Small intestine (tissue), 7 donors: ENCODE measurements around the gene ENDOD1. TPM values are rescaled to one million over a fixed set of nuclear protein-coding genes. Genes with fewer than 3 reads are reported as not detected.

Source experiments
- DNase-seq, 2 donors: peaks; one replicate each; pipeline versions ENCODE4 v3.0.0 to v3.0.0-alpha.2; 2013
- FAIRE-seq: peaks from 2 replicates; lab custom pipeline; 2012; peaks lifted over from hg19 to GRCh38; lab: Jason Lieb, UNC
- H3K27ac ChIP-seq, 3 donors: one replicate each; pipeline ENCODE4 v1.5.1; 2013; ENCODE audit warnings: low read length in 2 of 3, mild to moderate bottlenecking in 2 of 3, control low read depth in 1 of 3, inconsistent platforms in 1 of 3, low read depth in 1 of 3, moderate library complexity in 1 of 3
- H3K27me3 ChIP-seq, 3 donors: one replicate each; pipeline ENCODE4 v1.6.1; 2013; ENCODE audit warnings: low read length in 3 of 3, inconsistent platforms in 1 of 3; ENCODE audit not compliant: control insufficient read depth in 3 of 3, insufficient read depth in 3 of 3
- H3K36me3 ChIP-seq, 3 donors: one replicate each; pipeline ENCODE4 v1.6.1; 2013; ENCODE audit warnings: low read length in 3 of 3, inconsistent platforms in 1 of 3, low read depth in 1 of 3, mild to moderate bottlenecking in 1 of 3, moderate library complexity in 1 of 3; ENCODE audit not compliant: control insufficient read depth in 3 of 3, insufficient read depth in 2 of 3
- H3K4me1 ChIP-seq, 3 donors: one replicate each; pipeline ENCODE4 v1.6.1; 2013; ENCODE audit warnings: low read length in 2 of 3, inconsistent platforms in 1 of 3, low read depth in 1 of 3, mild to moderate bottlenecking in 1 of 3, moderate library complexity in 1 of 3; ENCODE audit not compliant: control insufficient read depth in 3 of 3, insufficient read depth in 2 of 3
- H3K4me3 ChIP-seq, 3 donors: one replicate each; pipeline ENCODE4 v1.5.1; 2013; ENCODE audit warnings: low read length in 3 of 3, control low read depth in 1 of 3, inconsistent platforms in 1 of 3, low read depth in 1 of 3, mild to moderate bottlenecking in 1 of 3, moderate library complexity in 1 of 3
- H3K9me3 ChIP-seq, 2 donors: one replicate each; pipeline ENCODE4 v1.6.1; 2013; ENCODE audit warnings: low read depth in 1 of 2, low read length in 1 of 2; ENCODE audit not compliant: control insufficient read depth in 2 of 2, insufficient read depth in 1 of 2
- WGBS, 3 donors: extraction: QIAGEN DNeasy Blood & Tissue Kit; methylation state at CpG; one replicate each; pipeline ENCODE4 v1.1.7; 2013; 5-methylcytosine and 5-hydroxymethylcytosine counted together
- polyA plus RNA-seq, 4 donors: library from polyadenylated mRNA; stranded (reverse) in 3 of 4; unstranded in 1 of 4; fragments of 200-250 nt in 3 of 4; fragments of 120-200 nt in 1 of 4; gene quantifications; one replicate each; pipeline versions ENCODE4 v1.2.1 to v1.2.3, GENCODE V29; 2013
- donor health status: healthy with polysubstance abuse.
- donor health status: control.
- donor health status: control.
- donor health status: Bipolar disorder and iron deficiency.
- donor health status: healthy.

ENDOD1 gene
- polyA plus RNA-seq, 4 donors, result 4.3 to 38.2 (median 12.2) TPM

DNA sequence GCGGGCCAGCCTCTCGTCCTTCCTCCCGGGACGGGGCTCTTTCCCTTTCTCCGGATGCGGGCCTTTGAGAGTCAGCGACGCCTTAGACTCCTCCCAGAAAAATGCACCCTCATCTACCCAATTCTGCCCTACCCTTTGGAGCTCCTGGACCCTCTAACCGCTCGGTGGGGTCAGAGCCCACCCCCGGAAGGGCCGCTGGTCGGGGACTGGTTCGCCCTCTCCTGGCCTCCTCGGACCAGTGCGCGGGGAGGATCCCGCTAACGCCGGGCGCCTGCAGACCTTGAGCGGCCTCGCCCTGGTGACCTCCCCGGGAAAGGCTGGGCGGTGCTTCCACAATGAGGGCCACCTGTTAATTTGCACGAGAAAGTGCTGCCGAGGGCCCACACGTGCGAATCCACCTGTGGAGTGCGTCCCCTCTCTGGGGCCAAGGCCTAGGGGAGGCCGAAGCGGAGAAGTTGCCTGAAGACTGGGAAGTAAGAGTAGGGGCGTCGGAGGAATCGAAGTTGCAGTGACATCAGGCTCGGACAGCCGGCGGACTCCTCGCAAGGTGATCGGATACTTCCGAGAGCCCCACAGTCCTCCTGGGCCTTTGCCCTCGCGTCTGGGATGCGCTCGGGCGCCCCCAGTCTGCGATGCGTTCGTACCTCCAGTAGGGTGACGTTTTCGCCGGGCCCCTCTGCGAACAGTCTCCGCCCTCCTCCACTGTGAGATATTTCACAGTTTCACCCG is 61.5 kb downstream of the ENDOD1 start:
- Histone ChIP-seq H3K4me3 (peak overlapping the region; percentile 43 to 68 (median 45)), H3K27ac (peak overlapping the region; percentile 83 to 99 (median 94)), H3K27me3 (no peaks in the 10 kb centered on the region), H3K9me3 (no peaks in the 10 kb centered on the region), H3K4me1 (peaks cover 2 to 26% (median 3%) of the 10 kb centered on the region in 3 donors), H3K36me3 (no peaks in the 10 kb centered on the region)
- DNase-seq (peak; percentile 95 to 96), FAIRE-seq (no peak)
- 1 to 3% (median 2%) methylated on average over 52 to 55 of the region's 55 CpGs for WGBS, 3 donors

DNA sequence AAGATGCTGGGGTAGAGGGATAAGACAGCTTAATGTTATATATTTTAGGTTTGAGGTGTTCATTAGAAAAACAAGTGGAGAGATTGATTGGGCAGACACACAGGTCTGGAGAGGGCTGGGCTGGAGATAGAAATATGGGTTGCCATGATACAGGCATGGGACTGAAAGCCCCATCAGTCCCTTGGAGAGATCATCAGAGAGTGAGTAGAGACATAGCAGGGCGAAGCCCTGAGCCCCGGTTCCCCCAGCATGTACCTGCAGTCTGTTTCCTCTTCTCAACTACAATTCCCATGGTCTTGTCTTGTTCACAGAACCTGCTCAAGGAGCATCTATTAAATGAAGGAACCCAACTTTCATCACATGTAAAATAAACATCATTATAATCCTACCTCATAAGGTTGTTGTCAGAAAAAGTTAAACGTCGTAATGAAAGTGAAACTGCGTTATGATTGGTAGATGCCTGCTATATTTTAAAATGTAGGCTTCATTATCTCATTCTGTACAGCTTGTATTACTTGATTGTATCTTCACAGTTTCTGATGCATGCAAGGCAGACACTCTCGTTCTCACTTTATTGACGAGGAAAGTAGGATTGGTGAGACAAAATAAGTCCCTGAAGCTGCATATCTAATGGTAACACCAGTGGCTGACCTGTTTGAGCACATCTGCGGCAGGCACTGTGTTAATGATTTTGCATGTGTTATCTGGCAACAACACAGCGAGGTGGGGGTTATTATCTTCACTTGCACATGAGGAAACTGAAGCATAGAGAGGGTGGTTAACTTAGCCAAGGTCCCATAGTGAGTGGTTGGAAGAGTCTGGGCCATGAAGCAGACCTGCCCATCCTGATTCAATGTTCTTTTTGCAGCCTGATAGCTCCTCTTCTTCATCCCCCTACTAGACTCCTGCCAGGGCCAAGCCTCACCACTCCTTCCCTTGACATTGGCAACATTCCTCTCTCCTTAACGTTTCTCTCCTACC is 63.5 kb downstream of the ENDOD1 start:
- Histone ChIP-seq H3K9me3 (no peaks in the 10 kb centered on the region), H3K27me3 (no peaks in the 10 kb centered on the region), H3K4me1 (peaks cover 2 to 18% (median 3%) of the 10 kb centered on the region in 3 donors), H3K27ac (peak overlapping the region in 2 of 3 donors; percentile 41 to 76), H3K36me3 (no peaks in the 10 kb centered on the region), H3K4me3 (peak overlapping the region in 1 of 3 donors; percentile 18)
- no peak for FAIRE-seq
- 11 to 31% (median 14%) methylated on average over 10 of the region's 10 CpGs for WGBS, 3 donors
- peak in 1 of 2 donors; percentile 45 for DNase-seq

DNA sequence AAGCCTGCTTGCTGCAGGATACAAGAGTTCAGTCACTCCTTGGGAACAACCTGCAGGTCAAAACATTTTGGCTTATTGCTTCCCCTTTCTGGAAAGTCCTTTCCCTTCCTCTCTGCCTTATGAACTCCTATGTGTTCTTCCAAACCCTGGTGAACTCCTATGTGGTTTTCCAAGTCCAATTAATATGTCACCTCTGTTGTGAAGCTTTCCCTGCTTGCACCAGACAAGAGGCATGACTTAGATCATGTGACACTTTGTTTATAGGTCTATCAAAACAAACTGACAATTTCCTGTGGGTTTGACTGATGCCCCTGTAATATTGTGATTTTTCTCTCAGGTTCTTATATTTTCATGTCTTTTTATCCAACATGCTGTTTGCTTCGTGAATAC is 64.2 kb downstream of the ENDOD1 start:
- no peaks in the 10 kb centered on the region for H3K27me3 ChIP-seq
- WGBS, 3 donors, result 68 to 83% (median 75%) methylated on average over 1 of the region's 1 CpG
- no peak for DNase-seq
- H3K4me3 ChIP-seq, result no peak overlapping the region
- H3K4me1 ChIP-seq, result peaks cover 2 to 18% (median 3%) of the 10 kb centered on the region in 3 donors
- H3K9me3 ChIP-seq, result no peaks in the 10 kb centered on the region
- FAIRE-seq, result no peak
- H3K27ac ChIP-seq, result peak overlapping the region in 1 of 3 donors; percentile 76
- no peaks in the 10 kb centered on the region for H3K36me3 ChIP-seq

DNA sequence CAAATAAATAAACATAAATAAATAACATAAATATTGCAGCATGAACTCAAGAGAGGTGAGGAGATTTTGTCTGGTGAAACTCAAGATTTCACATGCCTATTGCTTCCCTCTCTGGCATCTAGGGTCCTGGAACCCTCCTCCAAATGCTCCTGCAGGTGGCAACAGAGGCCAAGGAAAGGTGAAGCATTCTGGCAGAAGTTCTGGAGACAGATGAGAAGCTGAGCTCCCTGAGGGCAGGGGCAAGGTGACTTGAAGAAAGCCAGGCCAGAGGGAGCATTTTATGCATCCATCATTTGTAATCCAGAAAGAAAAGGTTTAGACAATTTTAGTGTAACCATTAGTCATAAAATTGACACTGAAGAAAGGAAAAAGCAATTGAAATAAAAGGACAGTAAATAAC is 64.9 kb downstream of the ENDOD1 start:
- Histone ChIP-seq H3K36me3 (no peaks in the 10 kb centered on the region), H3K4me3 (no peak overlapping the region), H3K27me3 (no peaks in the 10 kb centered on the region), H3K27ac (no peak overlapping the region), H3K9me3 (no peaks in the 10 kb centered on the region), H3K4me1 (peaks cover 2 to 13% (median 3%) of the 10 kb centered on the region in 3 donors)
- FAIRE-seq (no peak), DNase-seq (peak; percentile 64 to 67)

DNA sequence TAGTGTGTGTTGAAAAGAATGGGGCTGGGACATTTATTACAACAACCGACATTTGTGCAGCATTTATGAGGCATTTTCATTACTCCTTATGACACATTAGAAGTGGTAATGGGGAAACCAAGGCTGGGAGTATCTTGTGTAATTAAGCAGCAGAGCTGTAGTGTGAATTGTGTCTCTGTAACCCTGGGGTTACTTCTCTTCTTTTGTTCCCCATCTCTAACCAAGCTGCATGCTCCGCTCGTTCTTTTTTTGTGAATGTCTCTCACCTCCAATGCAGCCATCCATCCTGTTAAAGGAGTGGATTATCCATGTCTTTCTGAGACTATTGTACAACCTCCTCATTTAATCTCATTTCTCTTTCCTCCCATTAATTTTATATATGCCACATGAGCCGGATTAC is 65.7 kb downstream of the ENDOD1 start:
- Histone ChIP-seq H3K9me3 (no peaks in the 10 kb centered on the region), H3K27me3 (no peaks in the 10 kb centered on the region), H3K4me1 (peaks cover 0 to 6% (median 3%) of the 10 kb centered on the region in 3 donors), H3K36me3 (no peaks in the 10 kb centered on the region), H3K4me3 (no peak overlapping the region), H3K27ac (no peak overlapping the region)
- FAIRE-seq (no peak), DNase-seq (no peak)
- 97 to 98% (median 97%) methylated on average over 4 of the region's 4 CpGs for WGBS, 3 donors

DNA sequence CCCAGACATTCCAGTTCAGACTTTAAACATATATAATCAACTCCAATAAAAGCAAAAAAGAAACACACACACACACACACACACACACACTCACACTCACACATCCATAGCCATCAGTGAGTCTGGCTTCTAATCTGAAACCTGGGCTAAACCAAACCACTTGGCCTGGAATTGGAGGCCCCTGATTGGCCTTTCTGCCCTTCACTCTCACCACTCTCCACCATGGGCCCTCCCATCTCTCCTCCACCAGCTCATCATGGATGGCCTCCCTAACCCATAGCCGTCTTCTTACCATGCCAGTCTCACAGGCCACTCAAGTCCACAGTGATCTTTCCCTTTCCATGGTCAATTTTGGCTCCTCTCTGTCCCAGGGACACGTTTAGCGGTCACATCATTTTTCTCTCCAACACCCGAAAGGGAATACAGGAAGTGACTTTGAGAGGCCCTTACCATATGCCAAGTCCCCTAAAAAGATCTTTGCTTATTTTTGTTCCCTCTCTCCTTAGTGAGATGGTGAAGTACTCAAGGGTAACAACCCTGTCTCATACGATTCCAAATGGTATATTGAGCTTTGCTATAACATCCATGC is 66.6 kb downstream of the ENDOD1 start:
- Histone ChIP-seq H3K27ac (no peak overlapping the region), H3K36me3 (no peaks in the 10 kb centered on the region), H3K4me1 (peaks cover 0 to 3% (median 3%) of the 10 kb centered on the region in 3 donors), H3K9me3 (no peaks in the 10 kb centered on the region), H3K4me3 (no peak overlapping the region), H3K27me3 (no peaks in the 10 kb centered on the region)
- 67 to 90% (median 89%) methylated on average over 5 of the region's 5 CpGs for WGBS, 3 donors
- no peak for FAIRE-seq
- DNase-seq, result no peak

DNA sequence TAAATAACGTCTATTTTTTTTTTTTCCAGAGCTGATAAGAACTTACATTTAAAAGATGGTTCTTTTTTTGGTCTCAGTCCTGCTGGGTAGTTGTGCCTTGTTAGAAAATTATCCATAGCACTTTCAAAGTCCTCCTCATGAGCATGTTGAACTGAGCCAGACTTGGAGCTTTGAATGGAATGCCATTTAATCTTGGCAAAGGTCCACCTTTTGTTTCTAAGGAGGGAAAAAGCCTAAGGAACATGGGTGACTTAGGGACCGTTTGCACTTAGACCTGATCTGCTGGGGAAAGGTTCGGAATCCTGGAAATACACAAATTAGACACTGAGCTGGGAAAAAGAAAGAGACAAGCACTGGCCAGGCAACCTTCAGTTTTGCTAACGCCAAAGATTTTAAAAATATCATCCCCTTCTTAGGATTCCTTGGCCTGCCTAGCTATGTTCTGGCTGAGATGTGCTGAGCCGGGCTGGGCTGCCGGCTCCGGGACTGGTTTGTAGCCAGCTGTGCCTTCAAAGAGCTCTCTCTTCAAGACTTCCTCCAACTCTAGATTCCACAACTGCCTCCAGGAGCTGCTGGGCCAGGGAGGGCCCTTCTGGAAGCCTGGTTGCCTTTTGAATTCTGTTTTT is 67.4 kb downstream of the ENDOD1 start:
- Histone ChIP-seq H3K27me3 (no peaks in the 10 kb centered on the region), H3K9me3 (no peaks in the 10 kb centered on the region), H3K36me3 (no peaks in the 10 kb centered on the region), H3K4me1 (peaks cover 0 to 3% (median 0%) of the 10 kb centered on the region in 3 donors), H3K27ac (peak overlapping the region in 1 of 3 donors; percentile 51), H3K4me3 (no peak overlapping the region)
- FAIRE-seq (no peak), DNase-seq (peak in 1 of 2 donors; percentile 14)
- WGBS, 3 donors, result 46 to 65% (median 51%) methylated on average over 7 of the region's 7 CpGs

DNA sequence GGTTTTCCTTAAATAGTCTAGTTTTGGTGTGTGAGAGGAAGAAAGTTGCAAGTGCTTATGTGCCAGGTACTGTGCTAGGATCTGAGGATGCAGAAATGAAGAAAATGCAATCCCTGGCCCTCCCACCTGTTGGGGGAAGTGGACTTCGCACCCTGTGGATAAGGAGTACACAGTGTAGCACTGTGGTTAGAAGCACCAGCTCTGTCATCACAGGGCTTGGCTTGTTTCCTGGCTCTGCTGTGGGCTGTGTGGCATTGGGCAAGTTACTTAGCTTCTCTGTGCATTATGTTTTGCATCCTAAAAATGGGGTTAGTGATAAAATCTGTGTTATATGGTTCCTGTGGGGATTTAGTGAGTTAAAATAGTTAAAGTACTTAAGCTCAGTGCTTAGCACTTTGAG is 68.2 kb downstream of the ENDOD1 start:
- Histone ChIP-seq H3K36me3 (no peaks in the 10 kb centered on the region), H3K27ac (no peak overlapping the region), H3K27me3 (no peaks in the 10 kb centered on the region), H3K4me3 (no peak overlapping the region), H3K4me1 (peaks cover 0 to 3% (median 0%) of the 10 kb centered on the region in 3 donors), H3K9me3 (no peaks in the 10 kb centered on the region)
- FAIRE-seq, result no peak
- WGBS, 3 donors, result 40 to 69% (median 62%) methylated on average over 1 of the region's 1 CpG
- DNase-seq, result peak; percentile 36 to 37
